Neuronal stem cell (in vitro differentiated cells): Measurements from ENCODE around the gene SNRPB. TPM values are rescaled to one million over a fixed set of nuclear protein-coding genes. Genes with fewer than 3 reads are reported as not detected.

Source experiments
- DNase-seq: peaks from one replicate; pipeline ENCODE4 v3.0.0-alpha.2; 2013; ENCODE audit warnings: low spot score
- H2AFZ ChIP-seq: one replicate; pipeline ENCODE4 v1.6.1; 2013; ENCODE audit warnings: mild to moderate bottlenecking, low read length, inconsistent platforms
- H2AK5ac ChIP-seq: 2 replicates; pipeline ENCODE4 v1.6.1; 2013; ENCODE audit warnings: low read depth, mild to moderate bottlenecking, inconsistent platforms, low read length, moderate library complexity, mixed read lengths
- H2BK120ac ChIP-seq: 2 replicates; pipeline ENCODE4 v1.6.1; 2013; ENCODE audit warnings: low read depth, mild to moderate bottlenecking, inconsistent platforms, low read length, moderate library complexity, mixed read lengths
- H2BK12ac ChIP-seq: one replicate; pipeline ENCODE4 v1.6.1; 2013; ENCODE audit warnings: low read length, inconsistent platforms
- H2BK15ac ChIP-seq: 2 replicates; pipeline ENCODE4 v1.6.1; 2013; ENCODE audit warnings: mild to moderate bottlenecking, low read length, inconsistent platforms, mixed read lengths
- H2BK5ac ChIP-seq: one replicate; pipeline ENCODE4 v1.6.1; 2013; ENCODE audit warnings: inconsistent platforms, mild to moderate bottlenecking, low read length, moderate library complexity
- H3K14ac ChIP-seq: one replicate; pipeline ENCODE4 v1.6.1; 2013; ENCODE audit warnings: low read length, inconsistent platforms
- H3K18ac ChIP-seq: 2 replicates; pipeline ENCODE4 v1.6.1; 2013; ENCODE audit warnings: low read length, inconsistent platforms
- H3K23ac ChIP-seq: 2 replicates; pipeline ENCODE4 v1.6.1; 2013; ENCODE audit warnings: low read depth, mild to moderate bottlenecking, mixed read lengths, low read length, inconsistent platforms; ENCODE audit not compliant: poor library complexity
- H3K27ac ChIP-seq: replicated peaks from 3 replicates; pipeline ENCODE4 v1.5.1; 2013; ENCODE audit warnings: low read length, inconsistent platforms
- H3K27me3 ChIP-seq, 3 experiments: 2 replicates each; pipeline ENCODE4 v1.6.1; 2013; ENCODE audit warnings: low read length in 3 of 3, mild to moderate bottlenecking in 2 of 3, inconsistent platforms in 1 of 3, low read depth in 1 of 3, mixed read lengths in 1 of 3, moderate library complexity in 1 of 3; ENCODE audit not compliant: control insufficient read depth in 3 of 3, insufficient read depth in 3 of 3
- H3K36me3 ChIP-seq, 2 donors: replicated peaks in 1 of 2; 2 replicates each; pipeline ENCODE4 v1.6.1; 2013; ENCODE audit warnings: low read length in 2 of 2; ENCODE audit not compliant: control insufficient read depth in 2 of 2, insufficient read depth in 2 of 2
- H3K4ac ChIP-seq: 2 replicates; pipeline ENCODE4 v1.6.1; 2013; ENCODE audit warnings: inconsistent platforms, mild to moderate bottlenecking, low read length, moderate library complexity
- H3K4me1 ChIP-seq, 2 donors: 1 replicate in 1 of 2; 2 replicates in 1 of 2; pipeline ENCODE4 v1.6.1; 2013; ENCODE audit warnings: low read length in 2 of 2, low read depth in 1 of 2; ENCODE audit not compliant: control insufficient read depth in 2 of 2, insufficient read depth in 1 of 2
- H3K4me2 ChIP-seq: one replicate; pipeline ENCODE4 v1.6.1; 2013; ENCODE audit warnings: mild to moderate bottlenecking, low read length, inconsistent platforms; ENCODE audit not compliant: insufficient read depth, poor library complexity, severe bottlenecking
- H3K4me3 ChIP-seq, 2 donors: 2 replicates each; pipeline ENCODE4 v1.5.1; 2013; ENCODE audit warnings: low read length in 2 of 2, mild to moderate bottlenecking in 2 of 2, inconsistent platforms in 1 of 2, moderate library complexity in 1 of 2
- H3K79me1 ChIP-seq: one replicate; pipeline ENCODE4 v1.6.1; 2013; ENCODE audit warnings: low read depth, mild to moderate bottlenecking, inconsistent platforms, low read length, moderate library complexity
- H3K9ac ChIP-seq: one replicate; pipeline ENCODE4 v1.6.1; 2013; ENCODE audit warnings: mild to moderate bottlenecking, low read depth, low read length, inconsistent platforms; ENCODE audit not compliant: poor library complexity
- H3K9me3 ChIP-seq, 2 donors: replicated peaks in 1 of 2; 2 replicates each; pipeline versions ENCODE3 to v1.6.1; 2013; ENCODE audit warnings: low read length in 2 of 2, mild to moderate bottlenecking in 2 of 2, inconsistent platforms in 1 of 2, low read depth in 1 of 2, mixed read lengths in 1 of 2, moderate library complexity in 1 of 2; ENCODE audit not compliant: control insufficient read depth in 2 of 2, insufficient read depth in 1 of 2
- H4K8ac ChIP-seq: one replicate; pipeline ENCODE4 v1.6.1; 2013; ENCODE audit warnings: low read depth, mild to moderate bottlenecking, inconsistent platforms, low read length, moderate library complexity
- H4K91ac ChIP-seq: one replicate; pipeline ENCODE4 v1.6.1; 2013; ENCODE audit warnings: low read length, low read depth, mild to moderate bottlenecking, inconsistent platforms; ENCODE audit not compliant: poor library complexity
- WGBS, 2 donors: extraction: QIAGEN DNeasy Blood & Tissue Kit; methylation state at CpG; one replicate each; pipeline ENCODE4 v1.1.7; 2013; ENCODE audit warnings: missing lambda C conversion rate in 2 of 2, mixed read lengths in 1 of 2; ENCODE audit not compliant: insufficient read length in 2 of 2, insufficient replicate concordance in 1 of 2; ENCODE audit errors: extremely low coverage in 2 of 2; 5-methylcytosine and 5-hydroxymethylcytosine counted together
- polyA plus RNA-seq, 2 experiments: library from polyadenylated mRNA; stranded (reverse); fragments of 200-250 nt; gene quantifications; one replicate each; pipeline ENCODE4 v1.2.3, GENCODE V29; 2013

Gene SNRPB
- 389 TPM for polyA plus RNA-seq (2013, experiment 1 of 2)
- 374 TPM for polyA plus RNA-seq (2013, experiment 2 of 2)

- Histone ChIP-seq H3K9me3 (no peaks in the 10 kb centered on the region), H4K8ac (no peak within 1 kb of the TSS), H2BK5ac (peak within 1 kb of the TSS; percentile 69), H3K9ac (peak within 1 kb of the TSS; percentile 77), H3K23ac (peak within 1 kb of the TSS; percentile 57), H3K14ac (peak within 1 kb of the TSS; percentile 5), H3K18ac (peak within 1 kb of the TSS; percentile 96), H3K27me3 (no peaks in the 10 kb centered on the region), H2AFZ (peak within 1 kb of the TSS; percentile 79), H3K79me1 (no peaks in the 10 kb centered on the region), H3K27ac (peak within 1 kb of the TSS; percentile 93), H3K4me2 (peak within 1 kb of the TSS; percentile 77), H3K4me1 (peaks cover 6% of the 10 kb centered on the region in 2 donors), H3K36me3 (peaks cover 19 to 40% of the 10 kb centered on the region in 2 donors), H4K91ac (no peak within 1 kb of the TSS), H2BK120ac (no peak within 1 kb of the TSS), H2BK15ac (no peak within 1 kb of the TSS), H2AK5ac (peak within 1 kb of the TSS; percentile 9), H2BK12ac (no peak within 1 kb of the TSS), H3K4me3 (peak within 1 kb of the TSS; percentile 66 to 90), H3K4ac (no peak within 1 kb of the TSS)
- WGBS, 2 donors = no CpG with 5 or more reads among the region's 53 CpGs
- DNase-seq = peak; percentile 94
Measured at GRCh38 chr20:2470423-2471193, at the start of gene SNRPB. SNRPB (minus strand) TSS chr20:2470789; CDS start chr20:2470690, 99 bp downstream.

- Histone ChIP-seq H2BK5ac (no peak overlapping the region), H3K27ac (no peak overlapping the region), H3K4me3 (no peak overlapping the region)
Measured at GRCh38 chr20:2519115-2519809, 48.7 kb upstream of the SNRPB start.

GRCh38 chr20:2518558-2518957 is 48.0 kb upstream of the SNRPB start:
- Histone ChIP-seq H3K9me3 (no peaks in the 10 kb centered on the region), H2BK5ac (no peak overlapping the region), H2BK120ac (no peak overlapping the region), H3K4me1 (no peaks in the 10 kb centered on the region), H3K79me1 (no peaks in the 10 kb centered on the region), H3K27ac (no peak overlapping the region), H2AK5ac (no peak overlapping the region), H3K9ac (no peak overlapping the region), H2BK12ac (no peak overlapping the region), H3K14ac (no peak overlapping the region), H3K36me3 (no peaks in the 10 kb centered on the region), H2BK15ac (no peak overlapping the region), H3K27me3 (peaks cover 0 to 16% (median 0%) of the 10 kb centered on the region in 3 experiments), H4K8ac (no peak overlapping the region), H3K4ac (no peak overlapping the region), H3K18ac (no peak overlapping the region), H2AFZ (no peak overlapping the region), H3K4me2 (no peak overlapping the region), H3K4me3 (no peak overlapping the region), H3K23ac (no peak overlapping the region), H4K91ac (no peak overlapping the region)
- no peak for DNase-seq
- no CpG with 5 or more reads among the region's 4 CpGs for WGBS, 2 donors

More at GRCh38 chr20:2519115-2519809, 48.7 kb upstream of the SNRPB start:
- no peaks in the 10 kb centered on the region for H3K9me3 ChIP-seq
- H3K4me2 ChIP-seq = no peak overlapping the region
- H3K18ac ChIP-seq = no peak overlapping the region
- no peak overlapping the region for H4K8ac ChIP-seq
- peaks cover 0 to 18% (median 0%) of the 10 kb centered on the region in 3 experiments for H3K27me3 ChIP-seq
- no peak overlapping the region for H3K9ac ChIP-seq
- no peaks in the 10 kb centered on the region for H3K79me1 ChIP-seq
- H4K91ac ChIP-seq = no peak overlapping the region
- no peak for DNase-seq
- no peak overlapping the region for H3K14ac ChIP-seq
- WGBS, 2 donors = 100% methylated on average over 1 of the region's 4 CpGs
- no peak overlapping the region for H3K23ac ChIP-seq
- H2BK120ac ChIP-seq = no peak overlapping the region
- H2AFZ ChIP-seq = no peak overlapping the region
- H2AK5ac ChIP-seq = no peak overlapping the region
- H3K36me3 ChIP-seq = no peaks in the 10 kb centered on the region
- no peak overlapping the region for H2BK15ac ChIP-seq
- H2BK12ac ChIP-seq = no peak overlapping the region
- H3K4me1 ChIP-seq = peaks cover 0 to 3% of the 10 kb centered on the region in 2 donors
- no peak overlapping the region for H3K4ac ChIP-seq

GRCh38 chr20:2518096-2518495 is 47.5 kb upstream of the SNRPB start:
- H3K27me3 ChIP-seq = peaks cover 0 to 14% (median 0%) of the 10 kb centered on the region in 3 experiments
- H2AK5ac ChIP-seq = no peak overlapping the region
- no peak overlapping the region for H3K14ac ChIP-seq
- no CpG with 5 or more reads among the region's 10 CpGs for WGBS, 2 donors
- no peak overlapping the region for H3K9ac ChIP-seq
- no peaks in the 10 kb centered on the region for H3K4me1 ChIP-seq
- H3K4me3 ChIP-seq = no peak overlapping the region
- no peak overlapping the region for H2BK5ac ChIP-seq
- H3K27ac ChIP-seq = no peak overlapping the region
- H3K9me3 ChIP-seq = no peaks in the 10 kb centered on the region
- H3K18ac ChIP-seq = no peak overlapping the region
- no peaks in the 10 kb centered on the region for H3K36me3 ChIP-seq
- DNase-seq = no peak
- H3K79me1 ChIP-seq = no peaks in the 10 kb centered on the region
- H3K23ac ChIP-seq = no peak overlapping the region
- H2BK15ac ChIP-seq = no peak overlapping the region
- no peak overlapping the region for H2BK120ac ChIP-seq
- H2AFZ ChIP-seq = no peak overlapping the region
- H3K4ac ChIP-seq = no peak overlapping the region
- H3K4me2 ChIP-seq = no peak overlapping the region
- no peak overlapping the region for H2BK12ac ChIP-seq
- H4K8ac ChIP-seq = no peak overlapping the region
- no peak overlapping the region for H4K91ac ChIP-seq
